GM12874 (cell line): ENCODE measurements around the gene INHBB.

Source experiments
- CTCF ChIP-seq: IDR thresholded peaks from 2 replicates; pipeline ENCODE4 v1.5.1; 2011; ENCODE audit warnings: low read depth, mild to moderate bottlenecking, control low read depth, low read length, moderate library complexity; ENCODE audit not compliant: insufficient read depth

Gene INHBB

GRCh38 chr2:120381192-120381591 is 35.3 kb downstream of the INHBB start:
- no peak for TF ChIP-seq CTCF

DNA sequence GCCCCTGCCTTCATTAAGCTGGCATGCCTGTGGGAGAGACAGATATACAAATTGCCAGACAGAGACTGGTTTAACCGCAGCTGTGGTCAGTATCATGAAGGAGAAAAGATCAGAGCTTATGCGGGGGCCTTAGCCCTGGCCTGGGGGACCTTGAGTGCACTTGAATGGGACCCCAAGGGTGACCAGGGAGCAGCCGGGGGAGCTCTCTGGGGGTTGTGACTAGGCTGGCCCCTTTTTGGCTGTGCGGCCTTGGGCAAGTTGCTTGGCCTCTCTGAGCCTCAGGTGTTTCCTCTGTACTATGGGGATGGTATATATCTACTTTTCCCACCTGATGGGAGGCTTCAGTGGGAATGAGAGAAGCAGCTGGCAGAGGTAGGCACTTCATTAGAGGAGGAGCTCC is 35.7 kb downstream of the INHBB start:
- no peak for TF ChIP-seq CTCF

DNA sequence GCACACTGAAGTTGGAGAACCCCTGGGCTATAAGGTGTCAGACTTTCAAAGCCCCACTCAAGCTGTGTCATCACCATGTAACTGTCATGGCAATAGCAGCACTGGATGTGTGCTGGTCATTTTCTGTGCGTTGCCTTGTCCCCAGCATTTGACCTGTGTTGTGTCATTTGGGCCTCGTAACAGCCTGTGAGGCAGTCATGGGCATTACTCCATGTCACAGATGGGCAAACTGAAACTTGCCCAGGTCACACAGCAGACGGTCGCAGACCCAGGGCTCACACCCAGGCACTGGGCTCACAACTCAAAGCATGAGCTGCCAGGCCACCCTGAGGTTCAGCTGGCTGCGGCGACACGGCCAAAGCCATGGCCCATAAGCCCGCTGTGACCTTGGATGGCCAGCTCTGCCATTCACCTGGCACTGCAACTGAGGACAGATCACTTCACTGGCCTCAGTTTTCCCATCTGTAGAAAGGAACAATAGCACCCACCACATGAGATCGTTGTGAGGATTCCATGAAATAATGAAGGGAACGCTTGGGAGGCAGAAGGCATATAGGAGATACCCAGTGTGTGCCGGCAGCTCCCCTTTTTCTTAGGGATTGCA is 36.7 kb downstream of the INHBB start:
- TF ChIP-seq CTCF, result no peak

- TF ChIP-seq CTCF, result no peak
Measured at GRCh38 chr2:120383191-120383590, 37.3 kb downstream of the INHBB start.

DNA sequence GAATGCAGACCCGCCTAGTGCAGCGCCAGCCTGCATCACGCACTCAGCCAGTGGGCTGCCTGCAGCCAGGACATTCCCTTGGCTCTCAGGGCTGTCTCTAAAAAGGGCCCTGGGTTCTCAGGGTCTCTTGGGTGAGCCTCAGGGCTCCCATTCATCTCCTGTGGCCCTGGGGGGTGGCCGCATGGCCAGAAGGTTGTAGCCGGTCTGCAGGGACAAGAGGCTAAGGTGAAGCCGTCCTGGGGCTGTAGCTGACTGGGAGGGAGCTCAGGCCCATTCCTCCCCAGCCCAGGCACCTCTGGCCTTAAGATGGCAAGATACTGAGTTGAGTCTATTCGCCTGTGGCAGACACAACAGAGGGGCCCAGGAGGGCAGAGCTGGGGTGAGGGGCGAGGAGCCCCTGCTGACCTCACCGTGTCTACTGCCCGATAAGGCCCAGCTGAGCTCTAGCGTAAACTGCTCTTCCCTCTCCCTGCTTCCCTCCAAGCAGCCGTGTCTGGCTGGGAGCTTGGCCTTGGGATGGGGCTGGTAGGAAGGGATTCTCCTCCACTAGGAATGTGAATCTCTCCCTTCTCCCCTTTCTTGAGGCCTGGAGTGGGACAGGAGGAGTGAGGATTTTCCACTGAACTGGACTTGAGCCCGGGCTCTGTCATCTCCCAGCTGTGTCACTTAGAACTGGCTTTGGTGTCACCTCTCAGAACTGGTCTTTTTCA is 37.9 kb downstream of the INHBB start:
- TF ChIP-seq CTCF, result no peak

GRCh38 chr2:120384486-120385354 is 38.8 kb downstream of the INHBB start:
- TF ChIP-seq CTCF, result no peak

- no peak for TF ChIP-seq CTCF
Measured at GRCh38 chr2:120385355-120386127, 39.6 kb downstream of the INHBB start.
